HepG2 (cell line): ENCODE data around the gene ZFPM1. TPM values are rescaled to one million over a fixed set of nuclear protein-coding genes. Genes with fewer than 3 reads are reported as not detected.

Experiments
- ARID5B ChIP-seq: IDR thresholded peaks from 2 replicates; pipeline ENCODE4 v1.4.0; 2020; ENCODE audit warnings: mild to moderate bottlenecking, missing genetic modification reagents
- ATF5 ChIP-seq: sonication (generic); formaldehyde crosslinking; IDR thresholded peaks from 2 replicates; pipeline ENCODE4 v1.4.0; 2020; ENCODE audit warnings: mild to moderate bottlenecking, low read depth, missing genetic modification reagents
- FOXK2 ChIP-seq: fragments of 450-650 bp; IDR thresholded peaks from 2 replicates; pipeline ENCODE4 v1.6.1; 2016
- FOXO1 ChIP-seq: sonication (generic); formaldehyde crosslinking; IDR thresholded peaks from 2 replicates; pipeline ENCODE4 v1.4.0; 2020; ENCODE audit warnings: missing genetic modification reagents
- MEF2D ChIP-seq: sonication (generic); formaldehyde crosslinking; IDR thresholded peaks from 2 replicates; pipeline ENCODE4 v1.5.1; 2020; ENCODE audit warnings: mild to moderate bottlenecking, missing genetic modification reagents
- NFE2L2 ChIP-seq: fragments of 150-350 bp; IDR thresholded peaks from 2 replicates; pipeline ENCODE4 v1.6.1; 2014; ENCODE audit warnings: low read length
- PBX2 ChIP-seq: IDR thresholded peaks from 2 replicates; pipeline ENCODE4 v1.6.1; 2016; ENCODE audit warnings: control low read depth
- SKIL ChIP-seq: sonication (generic); formaldehyde crosslinking; IDR thresholded peaks from 2 replicates; pipeline ENCODE4 v1.8.0; 2022; ENCODE audit warnings: missing genetic modification reagents, mild to moderate bottlenecking, moderate library complexity, borderline replicate concordance
- SMARCC2 ChIP-seq: fragments of 450-650 bp; IDR thresholded peaks from 2 replicates; pipeline ENCODE4 v1.6.1; 2017; ENCODE audit warnings: antibody characterized with exemption, mild to moderate bottlenecking
- SSRP1 ChIP-seq: IDR thresholded peaks from 2 replicates; pipeline ENCODE4 v1.6.1; 2016; ENCODE audit warnings: control low read depth
- ZNF382 ChIP-seq: sonication (generic); formaldehyde crosslinking; IDR thresholded peaks from 2 replicates; pipeline ENCODE4 v1.5.0; 2020; ENCODE audit warnings: missing genetic modification reagents, mild to moderate bottlenecking, borderline replicate concordance
- ZNF383 ChIP-seq: sonication (generic); formaldehyde crosslinking; IDR thresholded peaks from 2 replicates; pipeline ENCODE4 v1.4.0; 2020; ENCODE audit warnings: missing genetic modification reagents, mild to moderate bottlenecking, borderline replicate concordance
- ZNF558 ChIP-seq: sonication (generic); formaldehyde crosslinking; IDR thresholded peaks from 2 replicates; pipeline ENCODE4 v1.9.0; 2022; ENCODE audit warnings: mild to moderate bottlenecking, missing genetic modification reagents, borderline replicate concordance
- ZNF614 ChIP-seq: IDR thresholded peaks from 2 replicates; pipeline ENCODE4 v1.6.1; 2018; ENCODE audit warnings: missing biosample characterization, missing genetic modification reagents, inconsistent platforms, borderline replicate concordance
- polyA plus RNA-seq, 8 experiments: library from polyadenylated mRNA; depleted of rRNA in 3 of 8; stranded (reverse) in 7 of 8; unstranded in 1 of 8; fragments of >200 nt; fragmentation: Illumina TruSeq in 4 of 8; extraction: Trizol in 4 of 8; gene quantifications; 2 replicates each; pipeline versions ENCODE4 v1.2.1 to v1.2.3, GENCODE V29; 2011 to 2016; ENCODE audit warnings: low read depth in 4 of 8, missing spikeins in 1 of 8, mixed read lengths in 1 of 8; ENCODE audit not compliant: insufficient read depth in 1 of 8
- total RNA-seq, 5 experiments: library from RNA; depleted of rRNA; stranded (reverse); fragments of >200 nt; fragmentation: Illumina TruSeq; extraction: Trizol; gene quantifications; 2 replicates each; pipeline ENCODE4 v1.2.3, GENCODE V29; 2016; ENCODE audit warnings: low read depth in 1 of 5
- TF ChIP-seq, protein P1 (sequence below): sonication (generic); formaldehyde crosslinking; IDR thresholded peaks from 2 replicates; pipeline ENCODE4 v1.8.1; 2023; ENCODE audit warnings: mild to moderate bottlenecking, missing genetic modification reagents, borderline replicate concordance
- TF ChIP-seq, protein P2 (sequence below): sonication (generic); formaldehyde crosslinking; IDR thresholded peaks from 2 replicates; pipeline ENCODE4 v1.8.0; 2022; ENCODE audit warnings: mild to moderate bottlenecking, missing genetic modification reagents; ENCODE audit not compliant: insufficient replicate concordance
- TF ChIP-seq, protein P3 (sequence below): sonication (generic); formaldehyde crosslinking; IDR thresholded peaks from 2 replicates; pipeline ENCODE4 v1.4.0; 2020; ENCODE audit warnings: missing genetic modification reagents, borderline replicate concordance

ZFPM1 gene
- total and polyA plus RNA-seq, 2 of the 13 experiments (the other 11 are each of a cell fraction or from before 2014, with no cell fraction given) = 1.3 to 3.8 TPM

GRCh38 chr16:88508868-88509748 is 56.0 kb downstream of the ZFPM1 start (continued):
- TF ChIP-seq SKIL (peak; percentile 47; the same call in 1 of the 2 replicates), FOXO1 (CRISPR knock-in tag) (no peak), ZNF382 (CRISPR knock-in tag) (no peak), ATF5 (CRISPR knock-in tag) (no peak), FOXK2 (no peak), SSRP1 (CRISPR knock-in tag) (no peak; the same call in 1 of the 2 replicates), ZNF383 (CRISPR knock-in tag) (peak; percentile 97), ZNF558 (CRISPR knock-in tag) (peak; percentile 78; the same call in 1 of the 2 replicates), ARID5B (CRISPR knock-in tag) (peak; percentile 71), ZNF614 (CRISPR knock-in tag) (peak; percentile 71; the same call in 1 of the 2 replicates), MEF2D (CRISPR knock-in tag) (peak; percentile 67), SMARCC2 (no peak), PBX2 (no peak), NFE2L2 (no peak)
- TF ChIP-seq, protein P1, sequence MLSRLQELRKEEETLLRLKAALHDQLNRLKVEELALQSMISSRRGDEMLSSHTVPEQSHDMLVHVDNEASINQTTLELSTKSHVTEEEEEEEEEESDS (CRISPR knock-in tag) = no peak
- TF ChIP-seq, protein P2, sequence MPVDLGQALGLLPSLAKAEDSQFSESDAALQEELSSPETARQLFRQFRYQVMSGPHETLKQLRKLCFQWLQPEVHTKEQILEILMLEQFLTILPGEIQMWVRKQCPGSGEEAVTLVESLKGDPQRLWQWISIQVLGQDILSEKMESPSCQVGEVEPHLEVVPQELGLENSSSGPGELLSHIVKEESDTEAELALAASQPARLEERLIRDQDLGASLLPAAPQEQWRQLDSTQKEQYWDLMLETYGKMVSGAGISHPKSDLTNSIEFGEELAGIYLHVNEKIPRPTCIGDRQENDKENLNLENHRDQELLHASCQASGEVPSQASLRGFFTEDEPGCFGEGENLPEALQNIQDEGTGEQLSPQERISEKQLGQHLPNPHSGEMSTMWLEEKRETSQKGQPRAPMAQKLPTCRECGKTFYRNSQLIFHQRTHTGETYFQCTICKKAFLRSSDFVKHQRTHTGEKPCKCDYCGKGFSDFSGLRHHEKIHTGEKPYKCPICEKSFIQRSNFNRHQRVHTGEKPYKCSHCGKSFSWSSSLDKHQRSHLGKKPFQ (CRISPR knock-in tag) = peak; percentile 77
- TF ChIP-seq, protein P3, sequence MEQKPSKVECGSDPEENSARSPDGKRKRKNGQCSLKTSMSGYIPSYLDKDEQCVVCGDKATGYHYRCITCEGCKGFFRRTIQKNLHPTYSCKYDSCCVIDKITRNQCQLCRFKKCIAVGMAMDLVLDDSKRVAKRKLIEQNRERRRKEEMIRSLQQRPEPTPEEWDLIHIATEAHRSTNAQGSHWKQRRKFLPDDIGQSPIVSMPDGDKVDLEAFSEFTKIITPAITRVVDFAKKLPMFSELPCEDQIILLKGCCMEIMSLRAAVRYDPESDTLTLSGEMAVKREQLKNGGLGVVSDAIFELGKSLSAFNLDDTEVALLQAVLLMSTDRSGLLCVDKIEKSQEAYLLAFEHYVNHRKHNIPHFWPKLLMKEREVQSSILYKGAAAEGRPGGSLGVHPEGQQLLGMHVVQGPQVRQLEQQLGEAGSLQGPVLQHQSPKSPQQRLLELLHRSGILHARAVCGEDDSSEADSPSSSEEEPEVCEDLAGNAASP (CRISPR knock-in tag) = peak; percentile 49; the same call in 1 of the 2 replicates
